GM12872 (cell line): ENCODE results near the gene SIL1.

Source experiments
- TF ChIP-seq, protein P1 (sequence below): IDR thresholded peaks from 3 replicates; pipeline ENCODE4 v1.5.1; 2011; ENCODE audit warnings: low read depth, mild to moderate bottlenecking, low read length, moderate library complexity; ENCODE audit not compliant: insufficient read depth

SIL1 gene

DNA sequence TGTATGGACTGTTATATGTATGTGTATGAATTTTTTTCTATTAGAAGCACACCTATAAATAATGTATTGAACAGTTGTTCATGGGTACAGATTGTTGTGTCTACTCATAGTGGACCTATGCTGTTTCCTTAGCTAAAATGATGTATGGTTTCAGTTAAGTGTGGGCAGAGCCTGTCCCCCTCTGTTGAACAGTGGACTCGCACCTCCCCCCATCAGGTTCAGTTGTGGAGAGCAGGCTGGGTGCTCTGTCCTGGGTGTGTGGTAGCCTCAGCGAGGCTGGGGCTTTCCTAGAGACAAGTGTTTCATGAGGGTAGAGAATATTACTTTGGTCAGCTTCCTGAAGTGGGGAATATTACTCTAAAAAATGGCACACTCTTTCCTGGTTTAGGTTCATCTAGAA is 275.7 kb downstream of the SIL1 start:
- TF ChIP-seq, protein P1, sequence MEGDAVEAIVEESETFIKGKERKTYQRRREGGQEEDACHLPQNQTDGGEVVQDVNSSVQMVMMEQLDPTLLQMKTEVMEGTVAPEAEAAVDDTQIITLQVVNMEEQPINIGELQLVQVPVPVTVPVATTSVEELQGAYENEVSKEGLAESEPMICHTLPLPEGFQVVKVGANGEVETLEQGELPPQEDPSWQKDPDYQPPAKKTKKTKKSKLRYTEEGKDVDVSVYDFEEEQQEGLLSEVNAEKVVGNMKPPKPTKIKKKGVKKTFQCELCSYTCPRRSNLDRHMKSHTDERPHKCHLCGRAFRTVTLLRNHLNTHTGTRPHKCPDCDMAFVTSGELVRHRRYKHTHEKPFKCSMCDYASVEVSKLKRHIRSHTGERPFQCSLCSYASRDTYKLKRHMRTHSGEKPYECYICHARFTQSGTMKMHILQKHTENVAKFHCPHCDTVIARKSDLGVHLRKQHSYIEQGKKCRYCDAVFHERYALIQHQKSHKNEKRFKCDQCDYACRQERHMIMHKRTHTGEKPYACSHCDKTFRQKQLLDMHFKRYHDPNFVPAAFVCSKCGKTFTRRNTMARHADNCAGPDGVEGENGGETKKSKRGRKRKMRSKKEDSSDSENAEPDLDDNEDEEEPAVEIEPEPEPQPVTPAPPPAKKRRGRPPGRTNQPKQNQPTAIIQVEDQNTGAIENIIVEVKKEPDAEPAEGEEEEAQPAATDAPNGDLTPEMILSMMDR, result no peak

DNA sequence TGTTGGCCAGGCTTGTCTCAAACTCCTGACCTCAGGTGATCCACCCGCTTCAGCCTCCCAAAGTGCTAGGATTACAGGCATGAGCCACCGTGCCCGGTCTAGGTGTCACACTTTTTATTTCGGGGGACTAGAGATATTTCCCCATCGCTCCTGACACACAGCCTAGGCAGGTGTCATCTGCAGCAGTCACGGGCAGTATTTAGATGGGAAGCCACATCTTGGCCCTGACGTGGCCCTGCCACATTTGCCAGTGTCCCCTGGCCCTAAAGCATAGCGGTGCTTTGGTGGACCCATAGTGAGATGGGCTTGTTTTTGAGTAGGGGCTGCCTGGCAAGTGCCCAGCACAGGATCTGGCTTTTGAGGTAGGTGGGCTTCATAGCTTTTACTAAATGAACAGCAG is 278.0 kb downstream of the SIL1 start:
- TF ChIP-seq, protein P1, result no peak

DNA sequence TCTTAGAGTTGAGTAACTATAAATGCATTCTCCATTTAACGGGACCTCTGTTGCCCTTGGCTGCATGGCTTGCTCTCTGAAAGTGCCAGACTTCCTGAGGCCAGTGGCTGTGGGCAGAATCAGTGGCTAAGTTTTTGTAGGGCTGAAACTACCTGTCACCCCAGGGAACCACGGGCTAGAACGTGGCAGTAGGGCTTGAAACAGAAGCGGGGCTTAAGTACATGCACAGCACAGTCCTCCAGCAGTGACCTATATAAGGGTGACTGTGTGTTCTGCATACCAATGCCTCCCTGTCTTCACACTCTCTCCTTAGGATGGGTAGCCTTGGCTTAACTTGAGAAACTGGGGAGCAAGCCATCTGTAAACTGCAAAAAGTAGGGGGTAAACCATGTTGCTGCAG is 279.5 kb downstream of the SIL1 start:
- TF ChIP-seq, protein P1, result no peak

DNA sequence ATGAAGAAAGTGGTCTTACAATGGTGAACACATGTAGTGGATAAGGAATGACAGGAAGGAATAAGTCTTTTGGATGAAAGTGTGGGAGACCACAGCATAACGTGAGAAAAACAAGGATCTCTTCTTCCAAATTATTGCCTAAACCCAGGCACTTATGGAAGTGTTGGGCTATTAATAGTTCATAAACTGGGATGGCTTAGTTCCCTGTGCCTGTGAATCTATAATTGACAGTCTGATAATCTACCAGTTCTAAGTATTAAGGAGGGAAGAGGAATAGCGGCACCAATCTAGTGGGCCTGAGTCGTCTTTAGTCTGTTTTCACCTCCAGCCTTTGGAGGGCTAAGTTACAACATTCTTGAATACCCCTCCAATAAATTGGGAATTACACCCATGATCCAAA is 283.8 kb downstream of the SIL1 start:
- TF ChIP-seq, protein P1, result no peak

DNA sequence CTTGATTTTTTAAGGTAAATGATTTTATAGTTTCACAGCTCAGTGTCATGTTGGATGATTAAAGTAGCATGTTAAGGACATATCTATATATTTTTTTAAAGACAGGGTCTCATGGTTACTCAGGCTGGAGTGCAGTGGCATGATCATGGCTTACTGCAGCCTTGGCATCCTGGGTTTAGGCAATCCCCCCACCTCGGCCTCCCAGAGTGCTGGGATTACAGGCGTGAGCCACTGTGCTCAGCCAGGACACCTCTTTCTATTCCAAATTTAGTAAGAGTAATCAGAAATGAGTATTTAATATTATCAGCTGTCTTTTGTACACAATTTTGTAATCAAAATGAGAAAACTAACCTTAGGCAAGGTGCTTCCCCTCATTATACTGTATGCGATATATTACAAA is 284.4 kb downstream of the SIL1 start:
- TF ChIP-seq, protein P1, result no peak

DNA sequence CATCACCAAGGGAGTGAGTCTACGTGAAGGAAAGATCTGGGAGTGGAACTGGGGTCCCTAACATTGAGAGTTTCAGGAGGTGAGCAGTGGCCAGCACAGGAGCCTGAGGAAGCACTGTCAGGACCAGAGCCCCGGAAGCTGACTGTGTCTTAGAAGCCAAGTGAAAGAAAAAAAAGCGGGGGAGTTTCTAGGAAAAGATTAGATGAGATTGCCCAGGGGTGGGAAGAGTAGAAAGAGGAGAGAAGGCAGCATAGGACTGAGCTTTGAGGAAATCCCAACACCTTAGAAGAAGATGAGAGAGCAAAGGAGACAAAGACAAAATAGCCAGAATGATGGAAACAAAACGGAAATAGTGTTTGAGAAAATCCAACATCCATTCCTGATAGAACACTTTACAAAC is 286.1 kb downstream of the SIL1 start:
- TF ChIP-seq, protein P1, result no peak

DNA sequence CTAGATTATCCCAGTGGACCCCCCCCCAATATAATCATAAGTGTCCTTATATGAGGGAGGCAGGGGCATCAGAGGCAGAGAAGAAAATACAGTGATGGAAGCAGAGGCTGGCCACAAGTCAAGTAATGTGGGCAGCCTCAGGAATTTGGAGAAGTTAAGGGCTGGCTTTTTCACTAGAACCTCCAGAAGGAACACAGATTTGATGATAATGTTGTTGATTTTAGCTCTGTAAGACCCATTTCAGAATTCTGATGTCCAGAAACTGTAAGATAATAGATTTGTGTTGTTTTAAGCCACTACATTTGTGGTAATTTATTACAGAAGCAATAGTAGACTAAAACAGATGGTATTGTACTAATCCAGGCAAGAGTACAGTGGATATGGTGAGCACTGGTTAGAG is 286.7 kb downstream of the SIL1 start:
- TF ChIP-seq, protein P1, result no peak

DNA sequence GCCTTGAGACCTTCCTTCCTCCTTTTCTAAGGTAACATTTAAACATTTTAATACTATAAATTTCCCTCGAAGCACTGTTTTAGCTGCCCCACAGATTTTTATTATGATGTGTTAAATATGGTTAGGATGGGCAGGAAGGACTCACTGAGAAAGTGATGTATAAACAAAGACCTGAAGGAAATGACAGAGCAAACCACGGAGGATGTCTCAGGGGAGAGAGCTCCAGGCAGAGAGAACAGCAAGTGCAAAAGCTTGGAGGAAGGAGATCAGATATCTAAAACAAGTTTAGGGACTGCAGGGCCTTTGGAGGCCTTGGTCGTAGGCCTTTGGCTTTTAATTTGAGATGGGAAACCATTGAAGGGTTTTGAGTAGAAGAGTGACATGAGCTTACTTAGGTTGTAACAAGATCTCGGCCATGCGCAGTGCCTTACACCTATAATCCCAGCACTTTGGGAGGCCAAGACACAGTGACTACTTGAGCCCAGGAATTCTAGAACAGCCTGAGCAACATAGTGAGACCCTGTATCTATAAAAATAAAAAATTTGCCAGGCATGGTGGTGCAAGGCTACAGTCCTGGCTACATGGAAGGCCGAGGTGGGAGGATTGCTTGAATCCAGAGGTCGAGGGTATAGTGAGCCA is 287.5 kb downstream of the SIL1 start:
- TF ChIP-seq, protein P1, result no peak
